Activated naive CD4-positive, alpha-beta T cell treated with anti-CD3 and anti-CD28 coated beads, Interleukin-2, amount 50 U/mL, for 24 hours (primary cell): ENCODE data around the gene PDCD2.
"Not testable (repeated sequence)": the region's sequence is repeated elsewhere in the genome, so short reads cannot be mapped to it uniquely, and the experiment has no call there.

Experiments used
- H3K27ac Mint-ChIP-seq: one replicate; pipeline ENCODE4 v1.8.0; 2021; ENCODE audit warnings: mild to moderate bottlenecking, mixed read lengths
- H3K27me3 Mint-ChIP-seq: one replicate; pipeline ENCODE4 v1.8.0; 2021; ENCODE audit warnings: mixed read lengths
- H3K36me3 Mint-ChIP-seq: one replicate; pipeline ENCODE4 v1.8.0; 2021; ENCODE audit warnings: mixed read lengths
- H3K4me1 Mint-ChIP-seq: one replicate; pipeline ENCODE4 v1.8.0; 2021; ENCODE audit warnings: mixed read lengths
- H3K4me3 Mint-ChIP-seq: one replicate; pipeline ENCODE4 v1.8.0; 2021; ENCODE audit warnings: mild to moderate bottlenecking, mixed read lengths
- H3K9me3 Mint-ChIP-seq: one replicate; pipeline ENCODE4 v1.8.0; 2021; ENCODE audit warnings: mixed read lengths

Gene PDCD2

DNA sequence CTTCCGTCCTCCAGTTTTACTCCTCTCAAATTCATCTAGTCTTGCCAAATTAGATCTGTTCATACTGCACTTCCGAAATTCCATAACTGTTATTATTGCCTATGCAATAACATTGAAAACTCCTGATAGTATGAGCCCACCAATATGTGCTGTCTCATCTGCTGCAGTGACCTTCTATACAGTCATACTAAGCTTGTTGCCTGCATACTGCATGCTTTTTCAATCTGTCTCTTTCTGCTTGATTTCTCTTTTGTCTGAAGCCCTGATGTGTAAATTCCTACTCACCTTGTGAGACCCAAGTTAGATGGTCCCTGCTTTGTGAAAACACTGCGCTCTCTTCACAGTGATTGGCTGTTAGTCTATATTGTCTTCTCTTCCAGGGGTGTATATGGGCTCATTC is 29.1 kb downstream of the PDCD2 start:
- peaks cover 39% of the 10 kb centered on the region for H3K4me1 Mint-ChIP-seq
- H3K27ac Mint-ChIP-seq: no peak overlapping the region
- no peaks in the 10 kb centered on the region for H3K9me3 Mint-ChIP-seq
- H3K36me3 Mint-ChIP-seq: peaks cover 14% of the 10 kb centered on the region
- no peaks in the 10 kb centered on the region for H3K27me3 Mint-ChIP-seq
- H3K4me3 Mint-ChIP-seq: no peak overlapping the region

GRCh38 chr6:170554796-170555137 is 29.7 kb downstream of the PDCD2 start:
- H3K9me3 Mint-ChIP-seq: no peaks in the 10 kb centered on the region
- H3K4me1 Mint-ChIP-seq: peaks cover 34% of the 10 kb centered on the region
- H3K27me3 Mint-ChIP-seq: no peaks in the 10 kb centered on the region
- H3K4me3 Mint-ChIP-seq: no peak overlapping the region
- H3K36me3 Mint-ChIP-seq: peaks cover 15% of the 10 kb centered on the region
- no peak overlapping the region for H3K27ac Mint-ChIP-seq

DNA sequence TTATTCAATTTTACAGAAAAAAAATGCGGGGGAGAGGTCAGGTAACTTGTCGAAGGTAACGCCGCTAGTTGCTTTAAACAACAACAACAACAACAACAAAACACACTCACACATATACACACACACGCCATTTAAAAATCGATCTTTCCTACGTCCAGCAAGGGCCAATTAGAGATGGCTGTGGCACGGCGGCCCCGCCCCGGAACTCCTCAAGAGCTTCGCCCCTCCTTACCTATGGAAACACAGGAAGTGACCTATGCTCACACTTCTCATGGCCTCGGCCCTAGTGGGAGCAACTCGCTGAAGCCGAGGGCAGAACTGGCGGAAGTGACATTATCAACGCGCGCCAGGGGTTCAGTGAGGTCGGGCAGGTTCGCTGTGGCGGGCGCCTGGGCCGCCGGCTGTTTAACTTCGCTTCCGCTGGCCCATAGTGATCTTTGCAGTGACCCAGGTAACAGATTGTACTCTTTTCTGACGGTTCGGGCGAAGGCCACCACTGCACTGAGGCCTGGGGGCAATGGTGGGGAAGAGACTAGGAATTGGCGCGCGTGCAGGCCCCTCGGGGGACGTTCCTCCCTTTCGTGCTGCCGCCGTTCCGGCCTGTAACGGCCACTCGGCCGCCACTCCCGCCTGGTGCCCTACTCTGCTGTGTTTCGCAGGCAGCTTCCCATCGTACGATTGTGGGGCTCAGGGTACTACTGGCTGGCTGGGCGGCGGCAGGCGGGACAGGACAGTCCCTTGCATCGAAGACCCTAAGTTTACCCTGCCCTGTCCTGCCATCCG is 30.2 kb downstream of the PDCD2 start, which contains the start of gene TBP:
Gene TBP (plus strand): TSS at position 357 of the 783 bp plus-strand sequence. CDS start 2,661 bp downstream, outside the sequence.
- Mint-ChIP-seq H3K36me3 (peaks cover 16% of the 10 kb centered on the region), H3K27ac (no peak within 1 kb of the TSS), H3K4me3 (no peak within 1 kb of the TSS), H3K9me3 (no peaks in the 10 kb centered on the region), H3K4me1 (peaks cover 30% of the 10 kb centered on the region), H3K27me3 (no peaks in the 10 kb centered on the region)

DNA sequence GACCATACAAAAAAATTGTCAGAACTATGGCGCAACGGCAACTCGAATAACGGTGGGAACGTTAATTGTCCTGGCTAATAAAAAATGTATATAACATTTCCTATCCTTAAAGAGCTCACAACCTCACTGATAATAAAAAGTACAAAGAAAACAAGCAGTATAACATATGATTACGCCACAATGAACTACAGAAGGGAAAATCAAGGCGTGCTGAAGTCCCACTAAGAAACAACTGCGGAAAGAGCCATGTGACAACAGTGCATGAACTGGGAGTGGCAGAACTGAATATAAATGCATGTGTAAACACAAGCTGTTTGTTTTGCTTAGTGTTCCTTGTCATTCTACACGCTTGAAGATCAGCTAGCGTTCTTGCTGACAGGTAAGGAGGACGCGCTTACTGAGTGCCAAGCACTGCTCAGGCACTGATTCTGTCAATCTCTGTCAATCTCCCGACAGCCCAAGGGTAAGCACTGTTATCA is 30.9 kb downstream of the PDCD2 start:
- Mint-ChIP-seq H3K4me1 (peaks cover 24% of the 10 kb centered on the region), H3K9me3 (no peaks in the 10 kb centered on the region), H3K4me3 (no peak overlapping the region), H3K27me3 (no peaks in the 10 kb centered on the region), H3K36me3 (peaks cover 16% of the 10 kb centered on the region), H3K27ac (no peak overlapping the region)

DNA sequence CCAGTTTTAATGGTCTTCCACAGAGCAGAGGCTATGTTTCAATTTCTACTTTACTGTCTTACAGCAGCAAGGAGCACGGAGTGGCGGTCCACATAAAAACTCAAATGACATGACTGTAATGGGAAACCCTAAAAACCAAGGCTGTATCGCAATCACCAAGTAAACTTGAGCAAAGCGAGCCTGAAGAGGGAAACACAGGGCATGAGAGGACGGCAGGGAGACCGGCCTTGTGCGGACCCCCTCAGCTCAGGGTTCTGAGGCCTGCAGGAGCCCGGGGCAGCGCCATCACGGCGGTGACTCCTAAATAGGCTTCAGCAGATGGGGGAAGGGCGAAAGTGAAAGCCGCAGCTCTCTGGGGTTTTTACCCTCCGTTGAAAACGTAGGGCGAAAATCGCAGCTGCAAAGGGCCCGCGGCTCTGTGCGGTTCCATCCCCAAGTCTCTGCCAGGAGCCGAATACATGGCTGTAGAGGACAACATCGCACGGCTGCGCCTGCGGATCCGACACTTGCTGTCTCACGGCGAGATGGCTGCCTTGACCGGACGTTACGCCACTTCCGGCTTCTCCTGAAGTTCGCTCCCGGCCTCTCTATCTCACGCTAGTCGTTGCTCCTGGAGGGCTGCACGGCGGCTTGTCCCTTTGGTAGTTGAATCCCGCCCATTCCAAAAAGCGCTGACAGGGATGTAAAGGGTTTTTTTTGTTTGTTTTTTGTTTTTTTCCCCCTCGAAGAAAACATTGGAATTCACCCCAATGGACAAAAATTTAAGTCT is 31.5 kb downstream of the PDCD2 start, which contains the start of gene PSMB1:
Gene PSMB1 (minus strand): TSS at position 543 of the 769 bp plus-strand sequence. CDS start 65 bp downstream, at position 478.
- Mint-ChIP-seq H3K4me3 (no peak within 1 kb of the TSS), H3K36me3 (peaks cover 13% of the 10 kb centered on the region), H3K27me3 (no peaks in the 10 kb centered on the region), H3K4me1 (peaks cover 17% of the 10 kb centered on the region), H3K27ac (no peak within 1 kb of the TSS), H3K9me3 (no peaks in the 10 kb centered on the region)

GRCh38 chr6:170545405-170545804 is 39.0 kb downstream of the PDCD2 start:
- Mint-ChIP-seq H3K9me3 (no peaks in the 10 kb centered on the region), H3K27me3 (no peaks in the 10 kb centered on the region), H3K4me3 (no peak overlapping the region), H3K27ac (no peak overlapping the region), H3K4me1 (peaks cover 21% of the 10 kb centered on the region), H3K36me3 (peaks cover 12% of the 10 kb centered on the region)

- peak overlapping the region; percentile 81 for H3K27ac Mint-ChIP-seq
These were observed 42.3 kb downstream of the PDCD2 start for GRCh38 chr6:170542031-170542719.

GRCh38 chr6:170537329-170537728 is 47.1 kb downstream of the PDCD2 start:
- H3K4me3 Mint-ChIP-seq: no peak overlapping the region
- no peaks in the 10 kb centered on the region for H3K27me3 Mint-ChIP-seq
- peaks cover 19% of the 10 kb centered on the region for H3K36me3 Mint-ChIP-seq
- H3K9me3 Mint-ChIP-seq: no peaks in the 10 kb centered on the region
- peaks cover 23% of the 10 kb centered on the region for H3K4me1 Mint-ChIP-seq
- peak overlapping the region; percentile 36 for H3K27ac Mint-ChIP-seq

More at GRCh38 chr6:170542031-170542719, 42.3 kb downstream of the PDCD2 start:
- H3K36me3 Mint-ChIP-seq: peaks cover 8% of the 10 kb centered on the region
- no peaks in the 10 kb centered on the region for H3K9me3 Mint-ChIP-seq
- no peak overlapping the region for H3K4me3 Mint-ChIP-seq
- H3K4me1 Mint-ChIP-seq: peaks cover 33% of the 10 kb centered on the region
- no peaks in the 10 kb centered on the region for H3K27me3 Mint-ChIP-seq

- Mint-ChIP-seq H3K27ac (no peak overlapping the region), H3K4me3 (no peak overlapping the region), H3K36me3 (peaks cover 19% of the 10 kb centered on the region), H3K27me3 (no peaks in the 10 kb centered on the region), H3K4me1 (peaks cover 23% of the 10 kb centered on the region), H3K9me3 (no peaks in the 10 kb centered on the region)
These were observed 47.8 kb downstream of the PDCD2 start for GRCh38 chr6:170536671-170537070.

DNA sequence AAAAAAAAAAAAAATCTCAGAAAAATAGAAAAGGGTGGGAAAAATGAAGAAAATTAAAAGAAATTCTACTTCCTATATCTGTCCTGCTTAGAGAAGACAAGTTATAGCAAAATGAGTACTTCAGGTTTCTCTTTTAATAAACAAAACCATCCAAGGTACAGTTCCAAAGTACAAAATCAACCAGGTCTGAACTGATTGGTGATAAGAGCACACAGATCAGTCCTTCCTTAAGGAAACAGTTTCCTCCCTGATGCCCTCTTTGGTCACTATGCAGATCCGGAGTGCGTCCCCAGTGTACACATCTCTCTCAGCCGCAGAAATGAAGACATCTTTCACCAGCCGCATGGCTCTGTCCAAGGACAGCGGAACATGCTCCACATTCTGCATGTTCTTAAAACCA is 49.4 kb downstream of the PDCD2 start:
- Mint-ChIP-seq H3K27me3 (no peaks in the 10 kb centered on the region), H3K36me3 (peaks cover 19% of the 10 kb centered on the region)

DNA sequence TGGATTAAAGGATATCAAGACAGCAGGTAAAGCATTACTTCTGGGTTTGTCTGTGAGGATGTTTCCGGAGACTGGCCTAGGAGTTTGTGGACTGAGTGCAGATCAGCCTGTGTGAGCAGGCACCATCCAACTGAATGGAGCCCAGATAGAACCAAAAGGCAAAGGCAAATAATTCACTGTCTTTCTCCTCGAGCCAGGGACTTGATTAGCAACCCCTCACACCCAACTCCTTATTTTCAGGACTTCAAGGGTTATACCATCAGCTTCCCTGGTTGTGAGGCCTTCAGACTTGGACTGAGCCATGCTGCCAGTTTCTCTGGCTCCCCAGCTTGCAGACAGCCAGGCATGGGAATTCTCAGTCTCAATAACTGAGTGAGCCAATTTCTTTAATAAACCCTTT is 50.6 kb downstream of the PDCD2 start:
- Mint-ChIP-seq H3K4me1 (peaks cover 2% of the 10 kb centered on the region), H3K27ac (no peak overlapping the region), H3K27me3 (no peaks in the 10 kb centered on the region), H3K9me3 (no peaks in the 10 kb centered on the region), H3K36me3 (peaks cover 19% of the 10 kb centered on the region), H3K4me3 (no peak overlapping the region)

More for the DNA sequence above, 49.4 kb downstream of the PDCD2 start:
- H3K4me1 Mint-ChIP-seq: peaks cover 10% of the 10 kb centered on the region
- no peaks in the 10 kb centered on the region for H3K9me3 Mint-ChIP-seq
- no peak overlapping the region for H3K27ac Mint-ChIP-seq
- H3K4me3 Mint-ChIP-seq: no peak overlapping the region

GRCh38 chr6:170532867-170533488 is 51.5 kb downstream of the PDCD2 start:
- H3K36me3 Mint-ChIP-seq: peaks cover 18% of the 10 kb centered on the region
- H3K9me3 Mint-ChIP-seq: no peaks in the 10 kb centered on the region
- H3K27me3 Mint-ChIP-seq: no peaks in the 10 kb centered on the region
- H3K4me1 Mint-ChIP-seq: no peaks in the 10 kb centered on the region
- no peak overlapping the region for H3K4me3 Mint-ChIP-seq
- H3K27ac Mint-ChIP-seq: no peak overlapping the region

DNA sequence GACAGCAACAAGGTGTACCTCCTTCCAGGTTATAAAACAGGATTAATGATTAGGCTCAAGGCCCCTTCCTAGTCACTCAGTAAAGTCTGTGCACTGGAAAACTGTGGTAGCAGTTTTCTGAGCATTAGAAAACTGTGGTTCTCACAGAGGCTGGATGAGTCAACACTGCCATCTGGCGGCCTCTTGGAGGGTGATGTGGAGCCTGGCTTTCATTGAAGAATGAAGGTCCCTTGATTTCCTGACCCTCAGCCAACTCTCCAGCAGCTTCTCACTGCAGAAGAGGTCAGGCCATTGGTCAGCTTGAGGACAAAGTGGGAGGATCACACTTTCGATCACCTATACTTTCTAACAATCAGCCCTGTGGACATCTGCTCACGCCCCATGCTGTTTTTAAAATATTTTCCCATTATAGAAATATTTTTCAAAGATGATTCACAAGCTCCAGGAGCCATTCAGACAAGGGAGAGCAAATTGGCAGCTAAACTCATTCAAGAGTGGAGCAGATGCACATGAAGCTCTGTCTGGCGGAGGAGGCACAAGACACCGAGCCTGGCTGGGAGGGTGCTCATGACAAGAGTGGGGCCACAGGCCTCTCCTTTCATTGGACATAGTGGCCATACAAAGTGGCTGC is 54.5 kb downstream of the PDCD2 start:
- Mint-ChIP-seq H3K4me3 (no peak overlapping the region), H3K27me3 (no peaks in the 10 kb centered on the region)

GRCh38 chr6:170527995-170528394 is 56.4 kb downstream of the PDCD2 start:
- H3K36me3 Mint-ChIP-seq, H3K9me3 Mint-ChIP-seq, H3K27ac Mint-ChIP-seq, H3K27me3 Mint-ChIP-seq, H3K4me3 Mint-ChIP-seq, H3K4me1 Mint-ChIP-seq: not testable (repeated sequence)

More for the DNA sequence above, 54.5 kb downstream of the PDCD2 start:
- Mint-ChIP-seq H3K27ac (no peak overlapping the region), H3K9me3 (no peaks in the 10 kb centered on the region), H3K4me1 (no peaks in the 10 kb centered on the region), H3K36me3 (peaks cover under 1% of the 10 kb centered on the region)

- Mint-ChIP-seq H3K4me1 (no peaks in the 10 kb centered on the region), H3K36me3 (no peaks in the 10 kb centered on the region), H3K27me3 (no peaks in the 10 kb centered on the region), H3K4me3 (no peak overlapping the region), H3K9me3 (no peaks in the 10 kb centered on the region), H3K27ac (no peak overlapping the region)
These were observed 58.6 kb downstream of the PDCD2 start for GRCh38 chr6:170525795-170526194.
